HG03469 (cell line): ENCODE data around the gene PRODH.
"Not testable (repeated sequence)": the region's sequence is repeated elsewhere in the genome, so short reads cannot be mapped to it uniquely, and the experiment has no call there.

Experiments used
- ATAC-seq: cut with Tn5 transposase; IDR thresholded peaks from one replicate; pipeline ENCODE4 v1.9.1; 2021; ENCODE audit warnings: mild to moderate bottlenecking, moderate library complexity, moderate number of reproducible peaks; ENCODE audit not compliant: unreplicated experiment

The PRODH gene

GRCh38 chr22:18935889-18936529 lies at the start of gene PRODH:
Gene PRODH (minus strand): TSS chr22:18936293. CDS start chr22:18936287, 6 bp downstream.
- ATAC-seq, result no peak

- ATAC-seq, result no peak
Measured at GRCh38 chr22:18985780-18986179, 49.7 kb upstream of the PRODH start.

GRCh38 chr22:18984564-18984963 lies 48.5 kb upstream of the PRODH start:
- ATAC-seq, result no peak

- ATAC-seq, result no peak
Measured at GRCh38 chr22:18983120-18983651, 47.1 kb upstream of the PRODH start.

GRCh38 chr22:18980829-18981228 lies 44.7 kb upstream of the PRODH start:
- no peak for ATAC-seq

- ATAC-seq, result no peak
Measured at GRCh38 chr22:18979957-18980356, 43.9 kb upstream of the PRODH start.

- no peak for ATAC-seq
Measured at GRCh38 chr22:18978506-18978905, 42.4 kb upstream of the PRODH start.

- ATAC-seq, result no peak
Measured at GRCh38 chr22:18977824-18978425, 41.8 kb upstream of the PRODH start.

- ATAC-seq, result no peak
Measured at GRCh38 chr22:18976197-18976751, 40.2 kb upstream of the PRODH start.

GRCh38 chr22:18975434-18976196 lies 39.5 kb upstream of the PRODH start:
- no peak for ATAC-seq

- ATAC-seq, result no peak
Measured at GRCh38 chr22:18974477-18975180, 38.5 kb upstream of the PRODH start.

GRCh38 chr22:18973264-18974031 lies 37.4 kb upstream of the PRODH start:
- no peak for ATAC-seq

- not testable (repeated sequence) for ATAC-seq
Measured at GRCh38 chr22:18972591-18972990, 36.5 kb upstream of the PRODH start.

GRCh38 chr22:18972029-18972428 lies 35.9 kb upstream of the PRODH start:
- not testable (repeated sequence) for ATAC-seq

- no peak for ATAC-seq
Measured at GRCh38 chr22:18971321-18971751, 35.2 kb upstream of the PRODH start.

- ATAC-seq, result no peak
Measured at GRCh38 chr22:18970948-18971315, 34.8 kb upstream of the PRODH start.

- ATAC-seq, result no peak
Measured at GRCh38 chr22:18970176-18970947, 34.3 kb upstream of the PRODH start.

- ATAC-seq, result not testable (repeated sequence)
Measured at GRCh38 chr22:18969158-18969942, 33.3 kb upstream of the PRODH start.
